HG02759 (cell line): ENCODE results near the gene RRP8.

Source experiments
- ATAC-seq: cut with Tn5 transposase; IDR thresholded peaks from one replicate; pipeline ENCODE4 v1.9.1; 2021; ENCODE audit warnings: mild to moderate bottlenecking, moderate library complexity; ENCODE audit not compliant: unreplicated experiment

RRP8 gene

GRCh38 chr11:6548641-6549040 lies 54.8 kb downstream of the RRP8 start:
- no peak for ATAC-seq

- no peak for ATAC-seq
These were observed 55.3 kb downstream of the RRP8 start for GRCh38 chr11:6548121-6548520.

- ATAC-seq: no peak
These were observed 56.2 kb downstream of the RRP8 start for GRCh38 chr11:6547177-6547576.

GRCh38 chr11:6546735-6547134 lies 56.7 kb downstream of the RRP8 start:
- ATAC-seq: no peak

GRCh38 chr11:6545917-6546605 lies 57.4 kb downstream of the RRP8 start:
- ATAC-seq: no peak
